Right atrium auricular region (tissue), 2 donors: Measurements from ENCODE around the gene RAI14. TPM values are rescaled to one million over a fixed set of nuclear protein-coding genes. Genes with fewer than 3 reads are reported as not detected.

ENCODE experiments used
- DNase-seq: peaks from one replicate; pipeline ENCODE4 v3.0.0-alpha.2; 2019; ENCODE audit warnings: low spot score
- H3K27ac ChIP-seq, 2 donors: fragments of 200-600 bp; sonication (generic); 1 replicate in 1 of 2; 2 replicates in 1 of 2; pipeline ENCODE4 v1.5.1; 2016 to 2019
- H3K27me3 ChIP-seq, 2 donors: fragments of 200-600 bp; sonication (generic); one replicate each; pipeline versions ENCODE4 v1.5.1 to v1.6.0; 2017 to 2019
- H3K36me3 ChIP-seq: fragments of 200-600 bp; sonication (generic); one replicate; pipeline ENCODE4 v1.5.1; 2016
- H3K4me1 ChIP-seq, 2 donors: fragments of 200-600 bp; sonication (generic); one replicate each; pipeline versions ENCODE4 v1.5.1 to v1.6.0; 2017 to 2019
- H3K4me3 ChIP-seq, 2 donors: fragments of 200-600 bp; sonication (generic); 1 replicate in 1 of 2; 2 replicates in 1 of 2; pipeline ENCODE4 v1.5.1; 2017 to 2019; ENCODE audit warnings: mild to moderate bottlenecking in 1 of 2, moderate library complexity in 1 of 2
- H3K9me3 ChIP-seq, 2 donors: fragments of 200-600 bp; sonication (generic); one replicate each; pipeline ENCODE4 v1.5.1; 2019
- CTCF ChIP-seq, 2 donors: fragments of 200-600 bp; sonication (generic); IDR thresholded peaks; one replicate each; pipeline ENCODE4 v1.5.1; 2019; ENCODE audit warnings: antibody characterized with exemption in 2 of 2
- total RNA-seq, 2 donors: library from RNA; depleted of rRNA; stranded (reverse); fragments of >200 nt; gene quantifications; one replicate each; pipeline ENCODE4 v1.1.0, GENCODE V29; 2016

Gene RAI14
- total RNA-seq, 2 donors from 2014 or later: 14.0 to 21.3 TPM

GRCh38 chr5:34881246-34881645, 225.1 kb downstream of the RAI14 start:
- TF ChIP-seq CTCF (IDR thresholded peaks at IDR 0.05): no peak
- no peak overlapping the region for H3K27ac ChIP-seq
- no peak overlapping the region for H3K4me3 ChIP-seq
- peaks cover 3 to 14% of the 10 kb centered on the region in 2 donors for H3K9me3 ChIP-seq
- H3K36me3 ChIP-seq: no peaks in the 10 kb centered on the region
- DNase-seq: no peak
- H3K27me3 ChIP-seq: no peaks in the 10 kb centered on the region
- no peaks in the 10 kb centered on the region for H3K4me1 ChIP-seq

Other genes starting within 250 kb of the RAI14 start
- under 1 TPM in 1 of 2 donors, not detected in 1; 0.28 TPM for gene TTC23L, start 182.8 kb downstream of the RAI14 start, total RNA-seq